AG09309 (cell line): ENCODE results near the gene LIX1.
A peak's percentile ranks its signal among the peaks of the same experiment; 100 is the strongest.

Source experiments
- DNase-seq: peaks from one replicate; pipeline ENCODE4 v3.0.0-alpha.2; 2010; ENCODE audit warnings: low read depth
- H3K4me3 ChIP-seq: 2 replicates; pipeline ENCODE4 v1.5.1; 2011; ENCODE audit warnings: mild to moderate bottlenecking, low read depth, low read length, moderate library complexity; ENCODE audit not compliant: control insufficient read depth
- TF ChIP-seq, protein P1 (sequence below): IDR thresholded peaks from 2 replicates; pipeline ENCODE4 v1.5.1; 2011; ENCODE audit warnings: mild to moderate bottlenecking, low read depth, low read length, inconsistent platforms; ENCODE audit not compliant: insufficient read depth, control insufficient read depth; ENCODE audit errors: missing control alignments

LIX1 gene

DNA sequence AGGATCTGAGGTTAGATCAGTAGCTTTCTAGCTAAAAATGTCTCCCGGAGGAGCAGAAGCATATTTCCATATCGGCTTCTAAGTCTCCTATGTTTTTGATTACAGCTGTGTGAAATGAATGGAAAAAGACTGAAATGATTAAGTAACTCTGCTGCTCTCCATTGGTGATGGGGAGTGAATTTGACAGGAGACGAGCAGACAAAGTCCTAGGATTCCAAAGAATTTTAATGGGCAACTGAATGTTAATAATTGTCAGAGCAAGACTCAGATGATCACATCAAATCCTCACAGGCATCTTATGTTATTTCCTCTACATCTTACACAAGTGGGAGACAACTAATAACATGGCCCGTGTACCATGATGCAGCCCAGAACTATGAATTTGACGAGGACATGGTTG is 66.8 kb downstream of the LIX1 start:
- TF ChIP-seq, protein P1, sequence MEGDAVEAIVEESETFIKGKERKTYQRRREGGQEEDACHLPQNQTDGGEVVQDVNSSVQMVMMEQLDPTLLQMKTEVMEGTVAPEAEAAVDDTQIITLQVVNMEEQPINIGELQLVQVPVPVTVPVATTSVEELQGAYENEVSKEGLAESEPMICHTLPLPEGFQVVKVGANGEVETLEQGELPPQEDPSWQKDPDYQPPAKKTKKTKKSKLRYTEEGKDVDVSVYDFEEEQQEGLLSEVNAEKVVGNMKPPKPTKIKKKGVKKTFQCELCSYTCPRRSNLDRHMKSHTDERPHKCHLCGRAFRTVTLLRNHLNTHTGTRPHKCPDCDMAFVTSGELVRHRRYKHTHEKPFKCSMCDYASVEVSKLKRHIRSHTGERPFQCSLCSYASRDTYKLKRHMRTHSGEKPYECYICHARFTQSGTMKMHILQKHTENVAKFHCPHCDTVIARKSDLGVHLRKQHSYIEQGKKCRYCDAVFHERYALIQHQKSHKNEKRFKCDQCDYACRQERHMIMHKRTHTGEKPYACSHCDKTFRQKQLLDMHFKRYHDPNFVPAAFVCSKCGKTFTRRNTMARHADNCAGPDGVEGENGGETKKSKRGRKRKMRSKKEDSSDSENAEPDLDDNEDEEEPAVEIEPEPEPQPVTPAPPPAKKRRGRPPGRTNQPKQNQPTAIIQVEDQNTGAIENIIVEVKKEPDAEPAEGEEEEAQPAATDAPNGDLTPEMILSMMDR = no peak
- DNase-seq = no peak

DNA sequence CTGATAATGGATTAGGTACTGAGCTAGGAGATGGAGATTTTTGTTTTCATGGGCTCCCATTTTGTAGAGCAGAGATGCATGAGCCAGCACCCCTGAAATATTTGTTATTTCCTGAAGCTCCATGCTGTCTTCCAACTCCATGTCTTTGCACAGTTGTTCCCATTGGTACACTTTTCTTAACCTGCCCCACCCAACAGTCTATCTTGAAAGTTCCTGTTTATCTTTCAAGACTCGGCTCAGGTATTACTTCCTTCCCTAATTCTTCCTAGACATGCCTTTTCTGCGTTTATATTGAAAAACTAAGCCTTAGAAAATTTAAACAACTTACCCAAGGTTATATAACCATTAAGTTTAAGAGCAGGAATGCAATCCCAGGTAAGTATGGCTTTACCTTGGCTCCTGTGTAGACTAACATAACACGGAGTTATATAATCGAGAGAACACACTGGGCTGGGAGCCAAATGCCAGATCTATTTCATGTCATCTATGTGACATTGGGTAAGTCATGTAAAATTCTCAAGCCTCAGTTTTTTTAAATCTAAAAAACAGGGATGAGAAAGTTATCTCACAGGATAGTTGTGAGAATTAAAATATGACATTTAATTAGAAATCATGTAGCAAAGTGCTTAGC is 67.4 kb downstream of the LIX1 start:
- DNase-seq = no peak
- TF ChIP-seq, protein P1 = no peak
- H3K4me3 ChIP-seq = no peak overlapping the region

More for the DNA sequence above, 66.8 kb downstream of the LIX1 start:
- H3K4me3 ChIP-seq = no peak overlapping the region

DNA sequence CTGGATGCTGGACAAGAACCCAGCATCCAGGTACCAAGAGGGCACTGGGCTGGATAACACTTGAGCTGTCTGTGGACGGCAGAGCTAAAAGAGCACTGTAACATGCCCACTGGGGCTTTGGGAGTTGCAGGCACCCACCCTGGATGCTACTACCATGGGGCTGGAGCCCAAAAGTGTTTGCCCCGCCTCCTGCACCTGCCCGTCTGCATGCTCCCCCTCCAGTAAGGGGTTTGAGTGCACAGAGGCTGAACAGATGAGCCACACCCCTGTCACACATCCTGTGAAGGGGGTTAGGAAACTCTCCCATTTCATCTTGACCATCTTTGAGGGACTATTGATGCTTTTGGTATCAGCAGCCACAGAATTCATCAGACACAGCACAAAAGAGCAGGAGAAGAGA is 69.0 kb downstream of the LIX1 start:
- TF ChIP-seq, protein P1 = no peak
- H3K4me3 ChIP-seq = no peak overlapping the region
- no peak for DNase-seq

DNA sequence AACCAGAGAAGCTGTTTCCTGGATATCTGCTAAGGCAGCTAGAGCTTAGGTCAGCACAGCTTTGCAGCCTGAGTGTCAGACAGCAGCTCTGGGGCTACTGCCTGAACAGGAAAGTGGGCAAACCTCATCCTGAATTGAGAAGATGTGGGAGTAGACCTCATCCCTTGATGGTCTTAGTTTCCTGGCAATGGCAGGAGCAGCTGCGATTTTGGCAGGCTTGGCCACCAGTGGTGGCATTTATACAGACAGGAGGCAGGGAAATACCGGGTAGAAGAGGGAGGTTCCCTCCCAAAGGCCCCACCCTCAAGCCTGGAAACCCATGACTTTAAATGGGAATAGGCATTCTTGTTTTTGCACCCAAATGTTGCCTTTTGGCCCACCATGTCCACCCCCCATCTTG is 69.7 kb downstream of the LIX1 start:
- TF ChIP-seq, protein P1 = no peak
- H3K4me3 ChIP-seq = no peak overlapping the region
- DNase-seq = no peak

DNA sequence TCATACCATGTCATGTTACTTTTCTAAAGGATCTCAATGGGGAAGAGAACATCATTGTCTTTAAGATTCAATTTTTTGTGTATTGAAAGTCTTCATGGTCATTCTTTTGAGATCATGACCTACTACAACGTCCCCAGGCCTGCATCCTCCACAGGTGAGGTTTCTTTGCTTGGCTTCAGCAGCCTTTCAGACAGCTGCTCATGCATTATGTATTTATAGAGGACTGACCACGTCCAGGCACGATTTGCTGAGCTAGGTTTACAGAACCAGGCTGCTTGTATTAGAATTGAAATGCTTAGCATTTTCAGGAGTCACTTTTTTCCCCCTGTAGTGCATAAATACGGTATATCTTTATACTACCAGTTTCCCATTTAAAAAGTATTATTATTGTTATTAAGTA is 70.4 kb downstream of the LIX1 start:
- H3K4me3 ChIP-seq = no peak overlapping the region
- DNase-seq = no peak
- TF ChIP-seq, protein P1 = no peak

DNA sequence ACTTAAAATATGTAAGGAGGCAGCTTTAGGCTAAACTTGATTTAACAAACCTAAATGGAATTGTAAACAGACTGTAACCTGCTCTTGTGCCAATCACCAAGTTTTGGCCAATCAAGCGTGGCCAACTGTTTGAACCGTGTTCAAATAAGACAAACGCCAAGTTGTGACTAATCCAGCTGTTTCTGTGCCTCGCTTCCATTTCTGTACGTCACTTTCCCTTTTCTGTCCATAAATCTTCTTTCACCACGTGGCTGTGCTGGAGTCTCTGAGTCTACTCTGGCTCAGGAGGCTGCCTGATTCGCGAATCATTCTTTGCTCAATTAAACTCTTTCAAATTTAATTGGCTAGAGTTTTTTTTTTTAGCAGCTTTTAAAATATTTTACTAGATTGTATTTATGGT is 71.3 kb downstream of the LIX1 start:
- TF ChIP-seq, protein P1 = no peak
- peak; percentile 47 for DNase-seq
- H3K4me3 ChIP-seq = no peak overlapping the region
